ENCODE results near the gene NCOA5.

DNA sequence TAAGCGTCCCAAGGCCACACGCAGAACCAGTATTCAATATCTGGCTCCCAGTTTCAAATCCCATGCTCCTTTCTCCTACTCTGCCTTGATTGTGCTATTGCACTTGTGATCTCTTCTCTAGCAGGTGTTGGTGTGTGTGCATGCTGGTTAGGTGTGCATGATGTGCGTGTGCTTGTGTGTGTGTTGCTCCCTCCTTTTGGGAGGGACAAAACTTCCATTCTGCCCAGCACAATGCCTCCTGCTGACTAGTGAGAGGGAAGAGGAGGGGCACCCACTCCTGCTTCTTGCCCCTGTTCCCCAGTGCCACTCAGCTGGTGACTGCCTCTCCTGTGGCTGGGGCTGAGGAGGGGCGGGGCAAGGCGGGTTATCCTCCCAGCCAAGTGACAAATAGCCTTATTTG is 48.1 kb upstream of the NCOA5 start:
- TF ChIP-seq YY1 (IDR thresholded peaks at IDR 0.05; ENCODE audit: insufficient read depth, insufficient read length) (no peak), ZNF274 (IDR thresholded peaks at IDR 0.05; ENCODE audit: low read depth, low read length) (no peak)

All from NT2/D1 (cell line).